Gastroesophageal sphincter (tissue), 3 donors: ENCODE measurements around the gene GPANK1.

Experiments
- CTCF ChIP-seq, 4 experiments: fragments of 200-600 bp in 2 of 4; fragments of 450-650 bp in 2 of 4; sonication (generic) in 1 of 4; IDR thresholded peaks; one replicate each; pipeline ENCODE4 v1.5.1; 2017 to 2019; ENCODE audit warnings: antibody characterized with exemption in 4 of 4, mild to moderate bottlenecking in 2 of 4, moderate library complexity in 2 of 4
- EP300 ChIP-seq: sonication (generic); formaldehyde crosslinking; IDR thresholded peaks from one replicate; pipeline ENCODE4 v1.6.1; 2017; ENCODE audit warnings: antibody characterized with exemption, mild to moderate bottlenecking

GRCh38 chr6:31687860-31688693 is 23.3 kb upstream of the GPANK1 start:
- TF ChIP-seq CTCF (IDR thresholded peaks at IDR 0.05) (no peak), EP300 (no peak)
